Activated CD4-positive, CD25-positive, alpha-beta regulatory T cell treated with anti-CD3 and anti-CD28 coated beads, Interleukin-2, amount 50 U/mL, for 24 hours (primary cell): ENCODE measurements around the gene XG.
A peak's percentile ranks its signal among the peaks of the same experiment; 100 is the strongest.
"Not testable (repeated sequence)": the region's sequence is repeated elsewhere in the genome, so short reads cannot be mapped to it uniquely, and the experiment has no call there.

Source experiments
- ATAC-seq, 2 donors: fragments of 150-1000 bp; cut with Tn5 transposase; one replicate each; pipeline ENCODE4 v1.10.0; 2021; ENCODE audit warnings: mild to moderate bottlenecking in 1 of 2, moderate library complexity in 1 of 2

XG gene

GRCh38 chrX:2781698-2782097 is 29.9 kb downstream of the XG start:
- no peak for ATAC-seq

GRCh38 chrX:2782171-2782570 is 30.3 kb downstream of the XG start:
- no peak for ATAC-seq

GRCh38 chrX:2782778-2783177 is 30.9 kb downstream of the XG start:
- ATAC-seq, result no peak

DNA sequence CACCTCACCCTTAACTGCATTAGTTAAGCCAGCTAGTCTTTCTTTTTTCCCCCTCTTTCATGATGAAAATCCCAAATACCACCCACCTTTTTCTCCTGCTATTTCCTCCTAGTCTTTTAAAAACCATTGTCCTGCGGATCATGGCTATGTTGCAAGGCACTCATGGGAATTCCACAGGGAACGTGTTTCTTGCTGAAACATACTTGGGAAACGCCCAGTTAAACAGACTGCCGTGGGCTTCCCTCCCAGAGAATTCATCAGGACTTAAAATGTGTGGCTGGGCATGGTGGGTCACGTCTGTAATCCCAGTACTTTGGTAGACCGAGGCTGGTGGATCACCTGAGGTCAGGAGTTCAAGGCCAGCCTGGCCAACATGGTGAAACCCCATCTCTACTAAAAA is 32.2 kb downstream of the XG start:
- no peak for ATAC-seq

DNA sequence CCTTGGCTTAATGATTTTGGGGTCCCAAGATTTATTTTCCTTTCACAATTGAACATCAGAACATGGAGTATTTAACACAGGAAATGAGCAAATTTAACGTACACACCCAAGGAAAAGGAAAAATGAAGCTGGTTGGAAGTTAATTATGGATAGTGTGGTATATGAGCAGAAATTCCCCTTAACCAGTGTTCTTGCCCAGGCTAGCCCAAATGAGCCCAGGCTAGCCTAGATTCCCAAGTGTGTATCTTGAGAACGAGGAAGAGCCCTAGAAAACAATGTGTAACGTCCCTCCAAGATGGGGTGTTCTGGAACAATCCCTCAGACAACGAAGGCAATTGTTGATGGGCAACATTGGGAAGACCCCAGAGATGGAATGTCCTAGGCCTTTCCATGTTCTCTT is 33.7 kb downstream of the XG start:
- no peak for ATAC-seq

DNA sequence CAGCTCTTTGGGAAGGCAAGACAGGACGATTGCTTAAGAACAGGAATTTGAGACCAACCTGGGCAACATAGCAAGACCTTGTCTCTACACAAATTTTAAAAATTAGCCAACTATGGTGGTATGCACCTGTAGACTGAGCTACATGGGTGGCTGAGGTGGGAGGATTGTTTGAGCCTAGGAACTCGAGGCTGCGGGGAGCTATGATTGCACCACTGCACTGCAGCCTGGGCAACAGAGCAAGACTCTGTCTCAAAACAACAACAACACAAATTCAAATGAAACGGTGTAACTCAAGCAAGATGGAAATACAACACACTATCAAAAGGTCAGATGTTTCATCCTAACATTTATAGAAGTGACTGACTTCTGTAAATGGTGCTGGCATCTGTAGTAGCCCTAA is 37.1 kb downstream of the XG start:
- no peak for ATAC-seq

- ATAC-seq, result no peak
Measured at GRCh38 chrX:2789569-2789968, 37.7 kb downstream of the XG start.

DNA sequence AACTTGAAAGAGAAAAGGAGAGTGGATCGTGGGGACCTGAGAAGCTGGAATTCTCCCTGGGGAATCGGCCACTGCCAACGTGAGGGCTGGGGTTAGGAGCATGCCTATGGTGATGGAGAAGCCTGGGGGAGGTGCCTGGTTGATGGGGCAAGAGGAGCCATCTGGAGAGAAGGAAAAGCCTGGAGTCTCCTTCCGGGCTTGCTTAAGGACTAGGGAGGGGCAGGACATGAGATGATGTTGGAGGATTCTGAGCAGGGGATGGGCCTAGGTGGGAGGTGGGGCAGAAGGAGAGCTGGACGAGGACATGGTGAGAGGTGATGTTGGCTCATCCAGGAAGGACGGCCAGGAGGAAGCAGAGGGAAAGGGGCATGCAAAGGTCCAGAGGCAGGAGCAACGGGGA is 41.9 kb downstream of the XG start:
- ATAC-seq, result no peak

- no peak for ATAC-seq
Measured at GRCh38 chrX:2794336-2794735, 42.5 kb downstream of the XG start.

- not testable (repeated sequence) for ATAC-seq
Measured at GRCh38 chrX:2796808-2797207, 45.0 kb downstream of the XG start.

DNA sequence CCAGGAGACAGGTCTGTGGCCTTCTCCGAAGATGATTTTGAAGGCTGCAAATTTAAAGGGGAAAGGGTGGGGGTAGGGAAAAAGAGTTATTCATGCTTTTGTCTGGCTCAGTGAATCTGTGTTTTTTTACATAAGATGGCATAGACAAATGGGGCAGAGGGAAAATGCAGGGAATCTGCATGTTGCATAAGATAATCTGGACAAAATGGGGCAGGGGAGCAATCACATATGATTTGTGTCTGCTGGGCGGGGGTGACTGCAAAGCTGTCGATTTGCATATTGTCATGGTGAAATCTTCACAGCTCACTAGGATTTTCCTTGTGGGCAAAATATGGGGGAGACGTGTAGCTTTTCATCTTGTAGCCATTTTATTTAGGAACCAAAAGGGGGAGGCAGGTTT is 47.5 kb downstream of the XG start:
- ATAC-seq, result no peak

- not testable (repeated sequence) for ATAC-seq
Measured at GRCh38 chrX:2799980-2800379, 48.1 kb downstream of the XG start.

DNA sequence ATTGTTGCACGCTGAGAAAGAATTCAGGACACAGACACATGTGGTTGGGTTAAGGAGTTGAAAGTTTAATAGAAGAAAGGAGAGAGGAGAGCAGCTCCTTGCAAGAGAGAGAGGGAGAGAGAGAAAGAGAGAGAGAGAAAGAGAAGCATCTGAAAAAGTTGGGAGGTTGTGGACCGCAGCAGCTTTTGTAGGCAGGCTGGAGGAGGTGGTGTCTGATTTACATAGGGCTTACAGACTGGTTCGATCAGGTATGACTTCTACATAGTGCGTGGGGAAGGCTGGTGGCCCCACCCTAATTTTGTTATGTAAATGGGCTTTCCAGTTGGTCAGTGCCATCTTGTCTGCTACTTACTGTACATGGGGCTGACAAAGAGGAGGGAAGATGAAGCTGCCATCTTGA is 49.4 kb downstream of the XG start:
- ATAC-seq, result no peak

DNA sequence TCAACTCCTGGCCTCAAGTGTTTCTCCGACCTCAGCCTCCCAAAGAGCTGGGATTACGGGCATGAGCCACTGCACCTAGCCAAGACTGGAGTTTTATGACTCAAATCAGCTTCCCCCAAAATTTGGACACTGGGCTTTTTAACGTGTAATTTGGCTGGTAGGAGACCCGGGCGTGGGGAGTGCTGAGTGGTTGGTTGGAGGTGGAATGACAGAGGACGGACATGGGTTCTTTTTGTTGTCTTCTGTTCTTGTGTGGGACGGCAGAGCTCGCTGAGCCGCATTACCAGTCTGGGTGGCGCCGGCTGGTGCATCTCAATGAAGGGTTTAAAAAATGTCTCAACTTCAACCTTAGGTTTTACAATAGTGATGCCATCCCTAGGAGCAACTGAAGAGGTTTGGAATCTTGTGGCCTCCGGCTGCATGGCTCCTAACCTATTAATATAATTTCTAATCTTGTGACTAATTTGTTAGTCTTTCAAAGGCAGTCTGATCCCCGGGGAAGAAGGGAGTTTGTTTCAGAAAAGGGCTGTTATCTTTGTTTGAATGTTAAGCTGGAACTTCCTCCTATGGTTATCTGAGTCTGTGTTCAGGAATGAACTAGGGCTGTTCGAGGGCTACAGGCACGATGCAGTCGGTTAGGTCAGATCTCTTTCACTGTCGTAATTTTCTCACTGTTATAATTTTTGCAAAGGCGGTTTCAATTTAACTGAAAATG is 50.7 kb downstream of the XG start:
- not testable (repeated sequence) for ATAC-seq

DNA sequence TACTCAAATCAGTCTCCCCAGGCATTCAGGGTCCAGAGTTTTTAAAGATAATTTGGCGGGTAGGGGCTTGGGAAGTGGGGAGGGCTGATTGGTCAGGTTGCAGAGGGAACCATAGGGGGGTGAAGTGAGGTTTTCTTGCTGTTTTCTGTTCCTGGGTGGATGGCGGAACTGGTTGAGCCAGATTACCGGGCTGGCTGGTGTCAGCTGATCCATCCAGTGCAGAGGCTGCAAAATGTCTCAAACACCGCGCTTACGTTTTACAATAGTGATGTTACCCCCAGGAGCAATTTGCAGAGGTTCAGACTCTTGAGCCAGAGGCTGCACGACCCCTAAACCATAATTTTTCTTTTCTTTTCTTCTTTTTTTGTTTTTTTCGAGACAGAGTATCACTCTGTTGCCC is 51.6 kb downstream of the XG start:
- not testable (repeated sequence) for ATAC-seq

GRCh38 chrX:2804106-2804843 is 52.4 kb downstream of the XG start:
- not testable (repeated sequence) for ATAC-seq

DNA sequence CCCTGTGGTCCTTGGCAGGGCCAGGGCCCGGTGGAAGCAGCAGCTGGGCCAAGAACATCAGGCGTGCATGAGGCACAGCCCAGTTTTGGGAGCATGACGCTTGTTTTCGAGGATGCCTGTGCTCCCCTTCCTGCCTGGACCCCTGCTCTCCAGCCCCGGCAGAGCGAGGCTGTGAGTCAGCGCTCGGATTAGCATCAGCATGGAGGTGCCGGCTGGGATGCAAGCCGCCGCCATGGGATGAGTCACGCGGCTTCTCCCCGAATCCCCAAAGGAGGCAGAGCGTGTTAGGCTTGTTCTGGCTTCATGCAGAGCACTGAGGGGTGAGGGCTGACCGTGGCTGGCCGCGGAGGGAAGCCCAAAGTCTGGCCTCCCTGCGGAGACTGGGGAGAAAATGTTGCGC is 53.0 kb downstream of the XG start:
- not testable (repeated sequence) for ATAC-seq

DNA sequence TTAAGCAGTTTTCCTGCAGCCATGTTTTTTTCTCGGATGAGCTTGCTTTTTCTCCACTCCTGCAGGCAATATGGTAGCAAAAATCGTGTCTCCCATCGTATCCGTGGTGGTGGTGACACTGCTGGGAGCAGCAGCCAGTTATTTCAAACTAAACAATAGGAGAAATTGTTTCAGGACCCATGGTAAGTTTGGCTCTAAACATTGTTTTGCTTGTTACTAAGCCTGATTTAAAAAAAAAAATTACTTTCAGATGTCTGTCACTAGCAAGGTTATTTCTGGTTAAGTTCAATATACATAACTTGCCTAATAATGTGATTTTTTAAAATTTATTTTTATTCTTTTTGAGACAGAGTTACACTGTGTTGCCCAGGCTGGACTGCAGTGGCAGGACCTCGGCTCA is 59.4 kb downstream of the XG start:
- ATAC-seq, result no peak

- ATAC-seq, result peak in 1 of 2 donors; percentile 48
Measured at GRCh38 chrX:2812161-2812907, 60.5 kb downstream of the XG start.

GRCh38 chrX:2817036-2817435 is 65.2 kb downstream of the XG start:
- ATAC-seq, result no peak

GRCh38 chrX:2819345-2820135 is 67.7 kb downstream of the XG start:
- no peak for ATAC-seq

DNA sequence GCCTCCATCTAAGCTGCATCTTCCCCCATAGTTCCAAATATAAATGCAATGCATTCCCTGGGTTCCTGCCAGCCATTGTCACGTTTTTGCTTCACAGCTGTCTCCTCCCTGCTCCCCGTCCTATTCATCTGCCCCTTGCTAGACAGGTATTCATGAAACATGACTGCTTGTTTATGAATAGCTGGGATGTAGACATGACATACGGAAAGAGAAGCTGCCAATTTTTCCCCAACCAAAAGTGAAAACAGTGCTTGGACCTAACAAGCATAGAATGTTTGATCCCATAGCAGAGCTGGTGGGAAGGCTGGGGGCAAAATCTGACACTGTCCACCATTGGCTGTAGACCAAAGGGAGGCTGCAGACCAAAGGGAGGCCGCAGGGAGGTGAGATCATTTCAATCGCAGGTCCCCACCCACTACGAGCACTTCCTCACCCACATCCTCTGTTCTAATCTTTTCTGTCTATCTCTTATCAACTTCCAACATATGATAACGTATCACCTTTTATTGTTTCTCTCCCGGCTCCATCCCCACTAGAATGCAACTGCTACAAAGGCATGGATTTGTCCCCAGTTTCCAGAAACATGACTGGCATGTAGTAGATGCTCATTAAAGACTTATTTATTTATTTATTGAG is 68.4 kb downstream of the XG start:
- no peak for ATAC-seq
